Neural cell (in vitro differentiated cells): ENCODE data around the gene PTTG1. TPM values are rescaled to one million over a fixed set of nuclear protein-coding genes. Genes with fewer than 3 reads are reported as not detected.

Source experiments
- H2AFZ ChIP-seq: fragments of 200-600, 300-800 bp; sonication (generic), shearing (Covaris generic); 2 replicates; pipeline ENCODE4 v1.6.0; 2014; ENCODE audit warnings: low read depth, mild to moderate bottlenecking, antibody characterized with exemption, low read length, moderate library complexity
- H3F3A ChIP-seq: fragments of 200-600 bp; shearing (Covaris generic); 2 replicates; pipeline ENCODE4 v1.6.1; 2016; ENCODE audit warnings: mild to moderate bottlenecking, moderate library complexity, mixed read lengths, antibody characterized with exemption, low read length; ENCODE audit not compliant: insufficient read depth, poor library complexity, severe bottlenecking
- H3K27ac ChIP-seq: fragments of 200-600, 300-800 bp; sonication (generic), shearing (Covaris generic); 2 replicates; pipeline ENCODE4 v1.5.1; 2014; ENCODE audit warnings: mild to moderate bottlenecking, low read length, moderate library complexity
- H3K27me3 ChIP-seq: fragments of 300-800, 200-600 bp; sonication (generic), shearing (Covaris generic); 2 replicates; pipeline ENCODE4 v1.6.0; 2014; ENCODE audit warnings: mild to moderate bottlenecking, low read depth, low read length, moderate library complexity; ENCODE audit not compliant: insufficient read depth
- H3K36me3 ChIP-seq: fragments of 300-800, 200-600 bp; sonication (generic), shearing (Covaris generic); 2 replicates; pipeline ENCODE4 v1.5.1; 2014; ENCODE audit warnings: mild to moderate bottlenecking, antibody characterized with exemption, low read length, moderate library complexity; ENCODE audit not compliant: insufficient read depth
- H3K4me2 ChIP-seq: fragments of 300-800, 200-600 bp; sonication (generic), shearing (Covaris generic); 2 replicates; pipeline ENCODE4 v1.6.0; 2014; ENCODE audit warnings: mild to moderate bottlenecking, low read length
- H3K4me3 ChIP-seq: fragments of 300-800, 200-600 bp; sonication (generic), shearing (Covaris generic); 2 replicates; pipeline ENCODE4 v1.5.1; 2014; ENCODE audit warnings: mild to moderate bottlenecking, low read length, moderate library complexity
- H3K79me2 ChIP-seq: fragments of 200-600 bp; shearing (Covaris generic); replicated peaks from 2 replicates; pipeline ENCODE4 v1.6.0; 2014; ENCODE audit warnings: mild to moderate bottlenecking, low read length, moderate library complexity; ENCODE audit not compliant: insufficient read depth
- H3K9ac ChIP-seq: fragments of 300-800, 200-600 bp; sonication (generic), shearing (Covaris generic); 2 replicates; pipeline ENCODE4 v1.6.1; 2016; ENCODE audit warnings: mild to moderate bottlenecking, low read length, mixed read lengths
- H3K9me2 ChIP-seq: fragments of 200-600 bp; shearing (Covaris generic); 2 replicates; pipeline ENCODE4 v1.6.1; 2016; ENCODE audit warnings: mild to moderate bottlenecking, low read length, mixed read lengths; ENCODE audit not compliant: insufficient read depth
- H3K9me3 ChIP-seq: fragments of 200-600, 300-800 bp; sonication (generic), shearing (Covaris generic); 2 replicates; pipeline ENCODE4 v1.6.1; 2016; ENCODE audit warnings: mild to moderate bottlenecking, mixed run types, low read length, moderate library complexity, mixed read lengths
- H4K20me1 ChIP-seq: fragments of 200-600 bp; shearing (Covaris generic); 2 replicates; pipeline ENCODE4 v1.6.1; 2016; ENCODE audit warnings: mild to moderate bottlenecking, mixed run types; ENCODE audit not compliant: insufficient read depth
- CTCF ChIP-seq: fragments of 450-650 bp; IDR thresholded peaks from 2 replicates; pipeline ENCODE4 v1.5.1; 2014; ENCODE audit warnings: antibody characterized with exemption, mild to moderate bottlenecking, moderate library complexity; ENCODE audit not compliant: poor library complexity, severe bottlenecking
- EP300 ChIP-seq: fragments of 450-650 bp; conservative IDR thresholded peaks from 2 replicates; pipeline ENCODE4 v1.6.1; 2014; ENCODE audit warnings: antibody characterized with exemption, mild to moderate bottlenecking, moderate library complexity; ENCODE audit not compliant: poor library complexity, severe bottlenecking
- EZH2 ChIP-seq: fragments of 200-600, 300-800 bp; shearing (Covaris generic), sonication (generic); IDR thresholded peaks from 2 replicates; pipeline ENCODE4 v1.6.1; 2014; ENCODE audit warnings: antibody characterized with exemption, low read length, borderline replicate concordance, mild to moderate bottlenecking; ENCODE audit not compliant: insufficient read depth, poor library complexity, severe bottlenecking
- MXI1 ChIP-seq: fragments of 450-650 bp; conservative IDR thresholded peaks from 2 replicates; pipeline ENCODE4 v1.6.1; 2014; ENCODE audit warnings: antibody characterized with exemption, mild to moderate bottlenecking; ENCODE audit not compliant: poor library complexity, severe bottlenecking
- POLR2AphosphoS5 ChIP-seq: IDR thresholded peaks from 2 replicates; pipeline ENCODE4 v1.6.1; 2012
- RAD21 ChIP-seq: fragments of 450-650 bp; conservative IDR thresholded peaks from 2 replicates; pipeline ENCODE4 v1.6.1; 2014; ENCODE audit warnings: antibody characterized with exemption, mild to moderate bottlenecking, moderate library complexity
- REST ChIP-seq: IDR thresholded peaks from 2 replicates; pipeline ENCODE4 v1.6.1; 2012; ENCODE audit warnings: borderline replicate concordance
- SMC3 ChIP-seq: fragments of 450-650 bp; conservative IDR thresholded peaks from 2 replicates; pipeline ENCODE4 v1.6.1; 2014; ENCODE audit warnings: antibody characterized with exemption, mild to moderate bottlenecking, moderate library complexity; ENCODE audit not compliant: poor library complexity
- TAF1 ChIP-seq: IDR thresholded peaks from 2 replicates; pipeline ENCODE4 v1.6.1; 2012; ENCODE audit warnings: low read depth
- polyA plus RNA-seq: library from polyadenylated mRNA; depleted of rRNA; stranded (reverse); fragments of >200 nt; gene quantifications from 2 replicates; pipeline ENCODE4 v1.2.3, GENCODE V29; 2014

PTTG1 gene
- polyA plus RNA-seq, 1 donor from 2014 or later = 42.6 TPM

- Histone ChIP-seq H3K4me3 (no peak overlapping the region), H2AFZ (no peak overlapping the region), H3K79me2 (peaks cover 3% of the 10 kb centered on the region), H3K27ac (no peak overlapping the region), H3F3A (no peaks in the 10 kb centered on the region), H4K20me1 (no peaks in the 10 kb centered on the region), H3K9ac (no peak overlapping the region), H3K27me3 (no peaks in the 10 kb centered on the region), H3K9me2 (no peaks in the 10 kb centered on the region), H3K36me3 (no peaks in the 10 kb centered on the region), H3K9me3 (peaks cover 5% of the 10 kb centered on the region), H3K4me2 (no peak overlapping the region)
- TF ChIP-seq EZH2 (no peak), SMC3 (peak; percentile 81), RAD21 (peak; percentile 76), MXI1 (no peak), REST (no peak), CTCF (peak; percentile 76)
Measured at GRCh38 chr5:160390787-160391696, 30.6 kb upstream of the PTTG1 start.

GRCh38 chr5:160395111-160395510, 26.5 kb upstream of the PTTG1 start:
- Histone ChIP-seq H3K27ac (no peak overlapping the region), H3K4me2 (no peak overlapping the region), H3K9ac (no peak overlapping the region), H3K4me3 (no peak overlapping the region), H3K27me3 (no peaks in the 10 kb centered on the region), H4K20me1 (no peaks in the 10 kb centered on the region), H2AFZ (no peak overlapping the region), H3K36me3 (no peaks in the 10 kb centered on the region), H3F3A (no peaks in the 10 kb centered on the region), H3K9me3 (no peaks in the 10 kb centered on the region), H3K79me2 (peaks cover 31% of the 10 kb centered on the region), H3K9me2 (no peaks in the 10 kb centered on the region)
- no peak for TF ChIP-seq SMC3
- TF ChIP-seq EP300 = no peak
- TF ChIP-seq MXI1 = no peak
- no peak for TF ChIP-seq POLR2AphosphoS5
- no peak for TF ChIP-seq RAD21
- no peak for TF ChIP-seq TAF1
- no peak for TF ChIP-seq EZH2
- TF ChIP-seq REST = no peak
- no peak for TF ChIP-seq CTCF
